H9 (cell line): ENCODE data around the gene RYR1. TPM values are rescaled to one million over a fixed set of nuclear protein-coding genes. Genes with fewer than 3 reads are reported as not detected.
A peak's percentile ranks its signal among the peaks of the same experiment; 100 is the strongest.

Experiments
- DNase-seq: peaks from one replicate; pipeline ENCODE4 v3.0.0-alpha.2; 2017
- H2AFZ ChIP-seq: one replicate; pipeline ENCODE4 v1.6.1; 2013; ENCODE audit warnings: mild to moderate bottlenecking, low read length, control low read depth, moderate library complexity
- H2AK5ac ChIP-seq: 2 replicates; pipeline ENCODE4 v1.6.1; 2013; ENCODE audit warnings: low read length, control low read depth, mixed read lengths; ENCODE audit not compliant: insufficient read length
- H2BK120ac ChIP-seq: one replicate; pipeline ENCODE4 v1.6.1; 2013; ENCODE audit warnings: low read depth, mild to moderate bottlenecking, low read length, control low read depth, inconsistent platforms; ENCODE audit not compliant: poor library complexity, severe bottlenecking
- H2BK12ac ChIP-seq: 2 replicates; pipeline ENCODE4 v1.6.1; 2013; ENCODE audit warnings: low read length, control low read depth, mixed read lengths, low read depth; ENCODE audit not compliant: insufficient read length
- H2BK15ac ChIP-seq: 2 replicates; pipeline ENCODE4 v1.6.1; 2013; ENCODE audit warnings: low read depth, low read length, control low read depth
- H2BK20ac ChIP-seq: one replicate; pipeline ENCODE4 v1.6.1; 2013; ENCODE audit warnings: low read depth, mild to moderate bottlenecking, low read length, control low read depth, inconsistent platforms; ENCODE audit not compliant: poor library complexity, severe bottlenecking
- H2BK5ac ChIP-seq: 2 replicates; pipeline ENCODE4 v1.6.1; 2013; ENCODE audit warnings: low read length, control low read depth, mixed read lengths; ENCODE audit not compliant: insufficient read length
- H3K14ac ChIP-seq: 2 replicates; pipeline ENCODE4 v1.6.1; 2013; ENCODE audit warnings: low read length, control low read depth; ENCODE audit not compliant: insufficient read depth
- H3K18ac ChIP-seq: 2 replicates; pipeline ENCODE4 v1.6.1; 2013; ENCODE audit warnings: low read depth, mild to moderate bottlenecking, mixed read lengths, low read length, control low read depth; ENCODE audit not compliant: insufficient read length
- H3K23ac ChIP-seq: 2 replicates; pipeline ENCODE4 v1.6.1; 2013; ENCODE audit warnings: low read length, control low read depth, mixed read lengths, low read depth; ENCODE audit not compliant: insufficient read length
- H3K23me2 ChIP-seq: 2 replicates; pipeline ENCODE4 v1.6.1; 2013; ENCODE audit warnings: low read depth, mild to moderate bottlenecking, mixed read lengths, low read length, control low read depth; ENCODE audit not compliant: insufficient read length, poor library complexity, severe bottlenecking
- H3K27ac ChIP-seq: 2 replicates; pipeline ENCODE4 v1.5.1; 2013; ENCODE audit warnings: low read length, control low read depth, mixed read lengths, low read depth; ENCODE audit not compliant: insufficient read length
- H3K27me3 ChIP-seq: 2 replicates; pipeline ENCODE4 v1.6.1; 2013; ENCODE audit warnings: low read length, control low read depth, inconsistent platforms; ENCODE audit not compliant: insufficient read depth
- H3K4ac ChIP-seq: 2 replicates; pipeline ENCODE4 v1.6.1; 2013; ENCODE audit warnings: low read depth, mild to moderate bottlenecking, control low read depth, inconsistent platforms, low read length, moderate library complexity
- H3K4me1 ChIP-seq: 2 replicates; pipeline ENCODE4 v1.6.1; 2013; ENCODE audit warnings: low read length, control low read depth, inconsistent platforms; ENCODE audit not compliant: insufficient read depth
- H3K4me2 ChIP-seq: 2 replicates; pipeline ENCODE4 v1.6.1; 2013; ENCODE audit warnings: low read length, control low read depth, mixed read lengths; ENCODE audit not compliant: insufficient read length, insufficient read depth
- H3K56ac ChIP-seq: 2 replicates; pipeline ENCODE4 v1.6.1; 2013; ENCODE audit warnings: low read depth, mild to moderate bottlenecking, mixed read lengths, low read length, control low read depth; ENCODE audit not compliant: insufficient read length
- H3K79me1 ChIP-seq: 2 replicates; pipeline ENCODE4 v1.6.1; 2013; ENCODE audit warnings: low read depth, mild to moderate bottlenecking, moderate library complexity, low read length, control low read depth, inconsistent platforms; ENCODE audit not compliant: insufficient read depth, poor library complexity, severe bottlenecking
- H3K79me2 ChIP-seq: 2 replicates; pipeline ENCODE4 v1.6.1; 2013; ENCODE audit warnings: low read length, control low read depth, inconsistent platforms; ENCODE audit not compliant: insufficient read depth
- H3K9ac ChIP-seq: 2 replicates; pipeline ENCODE4 v1.6.1; 2013; ENCODE audit warnings: low read length, control low read depth, mixed read lengths; ENCODE audit not compliant: insufficient read length; ENCODE audit errors: extremely low read depth
- H3K9me3 ChIP-seq: one replicate; pipeline ENCODE4 v1.6.1; 2013; ENCODE audit warnings: low read depth, low read length, inconsistent platforms; ENCODE audit not compliant: control insufficient read depth
- H3T11ph ChIP-seq: one replicate; pipeline ENCODE4 v1.6.1; 2013; ENCODE audit warnings: mild to moderate bottlenecking, low read length, control low read depth, inconsistent platforms
- H4K20me1 ChIP-seq: one replicate; pipeline ENCODE4 v1.6.1; 2013; ENCODE audit not compliant: control insufficient read depth, insufficient read length, insufficient read depth
- H4K5ac ChIP-seq: 2 replicates; pipeline ENCODE4 v1.6.1; 2013; ENCODE audit warnings: low read depth, mild to moderate bottlenecking, mixed read lengths, low read length, control low read depth; ENCODE audit not compliant: insufficient read length
- H4K8ac ChIP-seq: replicated peaks from 2 replicates; pipeline ENCODE4 v1.6.1; 2013; ENCODE audit warnings: low read length, control low read depth, mixed read lengths, low read depth; ENCODE audit not compliant: insufficient read length
- H4K91ac ChIP-seq: 2 replicates; pipeline ENCODE4 v1.6.1; 2013; ENCODE audit warnings: low read depth, mild to moderate bottlenecking, moderate library complexity, mixed read lengths, low read length, control low read depth; ENCODE audit not compliant: insufficient read length
- H3K27ac Mint-ChIP-seq, 3 experiments: 2 replicates in 2 of 3; 3 replicates in 1 of 3; pipeline ENCODE4 v1.8.0; 2020 to 2021; ENCODE audit warnings: mixed read lengths in 3 of 3, mild to moderate bottlenecking in 1 of 3, moderate library complexity in 1 of 3
- H3K27me3 Mint-ChIP-seq: 2 replicates; pipeline ENCODE4 v1.8.0; 2021; ENCODE audit warnings: low read depth, mild to moderate bottlenecking, moderate library complexity, mixed read lengths
- H3K36me3 Mint-ChIP-seq, 3 experiments: 2 replicates in 2 of 3; 3 replicates in 1 of 3; pipeline ENCODE4 v1.8.0; 2020 to 2021; ENCODE audit warnings: low read depth in 3 of 3, mixed read lengths in 3 of 3; ENCODE audit not compliant: insufficient read depth in 1 of 3
- H3K4me1 Mint-ChIP-seq, 2 experiments: 2 replicates each; pipeline ENCODE4 v1.8.0; 2020; ENCODE audit warnings: mixed read lengths in 2 of 2
- H3K4me3 Mint-ChIP-seq, 2 experiments: 2 replicates in 1 of 2; 3 replicates in 1 of 2; pipeline ENCODE4 v1.8.0; 2020 to 2021; ENCODE audit warnings: mild to moderate bottlenecking in 2 of 2, mixed read lengths in 2 of 2, moderate library complexity in 1 of 2
- H3K9me3 Mint-ChIP-seq, 2 experiments: 2 replicates in 1 of 2; 3 replicates in 1 of 2; pipeline ENCODE4 v1.8.0; 2020; ENCODE audit warnings: mild to moderate bottlenecking in 2 of 2, mixed read lengths in 2 of 2, moderate library complexity in 1 of 2
- CTCF ChIP-seq: fragments of 200-600 bp; sonication (generic); conservative IDR thresholded peaks from 3 replicates; pipeline ENCODE4 v1.8.0; 2021; ENCODE audit warnings: antibody characterized with exemption, mild to moderate bottlenecking
- WGBS: extraction: QIAGEN DNeasy Blood & Tissue Kit; methylation state at CpG from one replicate; pipeline ENCODE4 v1.1.7; 2013; ENCODE audit warnings: missing lambda C conversion rate, low lambda C conversion rate, mixed read lengths; ENCODE audit not compliant: insufficient read length; ENCODE audit errors: extremely low coverage; 5-methylcytosine and 5-hydroxymethylcytosine counted together
- total RNA-seq: library from RNA; stranded (reverse); gene quantifications from 2 replicates; pipeline ENCODE4 v1.2.1, GENCODE V29; 2021

The RYR1 gene
- total RNA-seq, 1 experiment from 2014 or later, result 8.9 TPM

DNA sequence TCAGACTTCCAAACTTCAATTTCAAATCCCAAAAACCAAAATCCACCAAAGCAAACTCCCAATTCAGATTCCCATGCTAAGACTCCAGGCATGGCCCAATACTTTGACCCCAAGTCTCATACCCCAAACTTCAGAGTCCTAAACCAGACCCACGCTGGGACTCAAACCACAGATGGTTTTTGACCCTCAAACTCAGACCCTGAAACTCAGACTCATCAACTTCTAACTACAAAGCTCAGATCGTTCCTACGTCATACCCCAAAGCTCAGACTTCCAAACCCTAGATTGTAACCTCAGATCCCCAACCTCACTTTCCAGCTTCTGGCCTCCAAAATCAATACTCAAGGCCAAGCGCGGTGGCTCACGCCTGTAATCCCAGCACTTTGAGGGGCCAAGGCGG is 11.9 kb downstream of the RYR1 start:
- peaks cover 41 to 49% (median 46%) of the 10 kb centered on the region in 3 experiments for H3K36me3 Mint-ChIP-seq
- Histone ChIP-seq H3K23ac (no peak overlapping the region), H2BK15ac (no peak overlapping the region), H3T11ph (no peak overlapping the region), H3K4ac (no peak overlapping the region), H3K4me2 (no peak overlapping the region), H2BK12ac (no peak overlapping the region), H2AFZ (no peak overlapping the region), H4K20me1 (no peaks in the 10 kb centered on the region), H4K8ac (no peak overlapping the region), H4K5ac (no peak overlapping the region), H3K9me3 (no peaks in the 10 kb centered on the region), H3K79me2 (no peaks in the 10 kb centered on the region), H4K91ac (no peak overlapping the region), H3K23me2 (no peaks in the 10 kb centered on the region), H3K27me3 (no peaks in the 10 kb centered on the region), H3K79me1 (no peaks in the 10 kb centered on the region), H3K4me1 (no peaks in the 10 kb centered on the region), H3K18ac (no peak overlapping the region), H3K14ac (no peak overlapping the region), H3K9ac (no peak overlapping the region), H2BK5ac (no peak overlapping the region), H3K27ac (no peak overlapping the region), H3K56ac (no peak overlapping the region), H2AK5ac (no peak overlapping the region), H2BK120ac (no peak overlapping the region), H2BK20ac (no peak overlapping the region)
- 0 out of 7 replicates have a peak overlapping the region, but pooled peaks of 1 of the 3 experiments have one; percentile 11 for H3K27ac Mint-ChIP-seq
- no peak overlapping the region for H3K4me3 Mint-ChIP-seq
- no peak for TF ChIP-seq CTCF
- no CpG with 5 or more reads among the region's 7 CpGs for WGBS
- H3K27me3 Mint-ChIP-seq, result no peaks in the 10 kb centered on the region
- H3K9me3 Mint-ChIP-seq, result no peaks in the 10 kb centered on the region
- peaks cover 5 to 16% of the 10 kb centered on the region in 2 experiments; a peak in 3 of 4 replicates for H3K4me1 Mint-ChIP-seq
- no peak for DNase-seq
